Heart left ventricle (tissue), 13 donors: ENCODE measurements around the gene TSEN54.

Source experiments
- CTCF ChIP-seq, 12 donors: fragments of 200-600 bp; sonication (generic) in 4 of 12; IDR thresholded peaks; one replicate each; pipeline versions ENCODE4 v1.5.0 to v1.8.0; 2018 to 2022; ENCODE audit warnings: antibody characterized with exemption in 12 of 12, mild to moderate bottlenecking in 5 of 12
- POLR2A ChIP-seq, 2 donors: fragments of 450-650 bp; IDR thresholded peaks; one replicate each; pipeline ENCODE4 v1.6.1; 2017; ENCODE audit warnings: antibody characterized with exemption in 2 of 2, mild to moderate bottlenecking in 2 of 2, moderate library complexity in 2 of 2
- donor health status: ischemic (EF 13 %, LVEDD 7.1; RV severe dilation, severe dysfunction).
- donor health status: DM: no; HTN: yes; CAD: no.
- donor health status: DM: no; HTN: no; CAD: no.
- donor health status: ischemic (EF 25% LVEDD 6.9; RV normal size, moderate dysfunction).
- donor health status: ischemic (EF 25% LVEDD 5.7; RV mildly dilated, moderate dysfunction).
- donor health status: ischemic (EF 35%, LVEDD 5.7; RV mildly dilated, moderate dysfunction).
- donor health status: nonischemic (EF 11% LVEDD 7.7; RV severe dilation, severe dysfunction).
- donor health status: DM: yes; HTN: yes; CAD: no.
- donor health status: PGD.
- donor health status: ischemic (EF 29% LVEDD 5.4; RV normal size, mild dysfunction).
- donor health status: nonischemic (EF 23%, LVEDD 6.1; RV moderate dilation, normal function).

- TF ChIP-seq CTCF (IDR thresholded peaks at IDR 0.05) (no peak), POLR2A (IDR thresholded peaks at IDR 0.05) (no peak)
Observed at GRCh38 chr17:75502072-75502720, 14.1 kb upstream of the TSEN54 start.
